HG02678 (cell line): Measurements from ENCODE around the gene TENT5A.

Source experiments
- ATAC-seq: cut with Tn5 transposase; IDR thresholded peaks from one replicate; pipeline ENCODE4 v1.9.1; 2021; ENCODE audit warnings: mild to moderate bottlenecking, moderate library complexity; ENCODE audit not compliant: unreplicated experiment

TENT5A gene

DNA sequence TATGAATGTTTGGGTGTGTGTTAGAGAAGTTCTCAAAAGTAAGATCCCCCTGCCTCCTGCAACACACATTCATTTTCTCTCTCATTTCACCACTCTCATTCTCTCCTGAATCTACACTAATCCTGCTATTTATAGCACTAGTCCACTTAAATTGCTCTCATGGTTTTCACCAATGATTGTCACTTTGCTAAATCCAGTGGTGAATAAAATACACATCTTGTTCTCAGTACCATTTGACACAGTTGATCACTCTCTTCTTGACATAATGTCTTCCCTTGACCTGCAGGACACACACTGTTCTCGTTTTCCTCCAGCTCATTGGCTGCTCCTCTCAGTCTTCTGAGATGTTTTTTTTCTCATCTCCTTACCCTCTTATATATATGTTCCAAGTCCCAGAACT is 32.1 kb downstream of the TENT5A start:
- no peak for ATAC-seq

- no peak for ATAC-seq
Observed at GRCh38 chr6:81718126-81718525, 34.4 kb downstream of the TENT5A start.

- ATAC-seq: no peak
Observed at GRCh38 chr6:81714684-81715083, 37.8 kb downstream of the TENT5A start.

DNA sequence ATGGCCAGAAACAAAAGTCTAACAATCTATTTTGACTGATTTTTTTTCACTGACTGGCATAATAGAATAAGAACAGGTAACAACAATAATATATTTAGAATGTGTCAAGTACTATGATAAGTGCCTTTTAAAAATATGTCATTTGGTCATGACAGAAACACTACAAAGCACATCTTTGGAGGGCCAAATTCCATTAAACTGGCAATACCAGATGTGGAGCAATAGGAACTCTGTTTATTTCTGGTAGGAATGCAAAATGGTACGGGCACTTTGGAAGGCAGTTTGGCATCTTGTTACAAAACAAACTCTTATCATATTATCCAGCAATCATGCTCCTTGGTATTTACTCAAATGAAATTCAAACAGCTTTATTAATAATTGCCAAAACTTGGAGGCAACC is 39.3 kb downstream of the TENT5A start:
- no peak for ATAC-seq

- ATAC-seq: no peak
Observed at GRCh38 chr6:81708113-81708699, 44.3 kb downstream of the TENT5A start.

GRCh38 chr6:81704700-81705099 is 47.8 kb downstream of the TENT5A start:
- ATAC-seq: no peak

DNA sequence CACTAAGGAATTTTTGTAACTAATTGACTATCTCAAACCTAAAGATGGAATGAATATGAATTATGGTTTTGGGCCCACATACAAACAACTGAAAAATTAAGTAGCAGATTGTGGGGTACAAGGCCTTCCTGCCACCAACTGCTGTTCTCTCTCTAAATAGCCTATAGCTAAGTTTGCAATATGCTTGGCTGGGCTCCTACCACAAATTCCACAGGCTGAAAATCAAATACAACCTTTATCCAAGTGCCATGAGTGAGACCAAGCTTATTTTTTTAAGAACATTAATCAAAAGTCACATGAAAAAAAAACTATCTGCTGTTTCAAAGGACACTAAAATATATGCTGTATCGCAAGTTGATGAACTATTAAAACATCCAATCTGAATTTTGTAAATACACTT is 52.1 kb downstream of the TENT5A start:
- no peak for ATAC-seq

- ATAC-seq: no peak
Observed at GRCh38 chr6:81697559-81697958, 54.9 kb downstream of the TENT5A start.

- no peak for ATAC-seq
Observed at GRCh38 chr6:81696524-81696923, 56.0 kb downstream of the TENT5A start.
